ENCODE data around the gene SLC23A2.

Gene SLC23A2

GRCh38 chr20:4904127-4904860 lies 97.0 kb downstream of the SLC23A2 start:
- H3K9me3 ChIP-seq (ENCODE audit: low read depth, low read length): no peaks in the 10 kb centered on the region
- TF ChIP-seq FOXP2 (optimal IDR thresholded peaks at IDR 0.05; ENCODE audit: control extremely low read depth, extremely low read length, insufficient read depth): no peak
- no peak for TF ChIP-seq POLR2AphosphoS5 (IDR thresholded peaks at IDR 0.05; ENCODE audit: borderline replicate concordance, low read depth, low read length)
- no peak for TF ChIP-seq EZH2 (IDR thresholded peaks at IDR 0.05)
- peaks cover 38% of the 10 kb centered on the region; the same call in 1 of the 2 replicates for H3K36me3 ChIP-seq (ENCODE audit: insufficient read depth, low read length)
- no peak overlapping the region for H3K9ac ChIP-seq (ENCODE audit: insufficient read length)
- no peak for DNase-seq (ENCODE audit: low read depth, low spot score)
- H3K27ac ChIP-seq: no peak overlapping the region
- no peak overlapping the region for H3K4me3 ChIP-seq

GRCh38 chr20:4902788-4903187 lies 98.5 kb downstream of the SLC23A2 start:
- TF ChIP-seq FOXP2 (optimal IDR thresholded peaks at IDR 0.05; ENCODE audit: control extremely low read depth, extremely low read length, insufficient read depth): no peak
- TF ChIP-seq POLR2AphosphoS5 (IDR thresholded peaks at IDR 0.05; ENCODE audit: borderline replicate concordance, low read depth, low read length): no peak
- no peak for TF ChIP-seq EZH2 (IDR thresholded peaks at IDR 0.05)
- Histone ChIP-seq H3K9ac (ENCODE audit: insufficient read length) (no peak overlapping the region), H3K36me3 (ENCODE audit: insufficient read depth, low read length) (peaks cover 32% of the 10 kb centered on the region; the same call in 1 of the 2 replicates), H3K4me3 (no peak overlapping the region), H3K9me3 (ENCODE audit: low read depth, low read length) (no peaks in the 10 kb centered on the region), H3K27ac (no peak overlapping the region)
- DNase-seq (ENCODE audit: low read depth, low spot score): no peak

- Histone ChIP-seq H3K9ac (ENCODE audit: insufficient read length) (no peak overlapping the region), H3K27ac (no peak overlapping the region), H3K36me3 (ENCODE audit: insufficient read depth, low read length) (peaks cover 32% of the 10 kb centered on the region; the same call in 1 of the 2 replicates), H3K9me3 (ENCODE audit: low read depth, low read length) (no peaks in the 10 kb centered on the region), H3K4me3 (no peak overlapping the region)
- DNase-seq (ENCODE audit: low read depth, low spot score): no peak
- no peak for TF ChIP-seq EZH2 (IDR thresholded peaks at IDR 0.05)
- TF ChIP-seq FOXP2 (optimal IDR thresholded peaks at IDR 0.05; ENCODE audit: control extremely low read depth, extremely low read length, insufficient read depth): no peak
- no peak for TF ChIP-seq POLR2AphosphoS5 (IDR thresholded peaks at IDR 0.05; ENCODE audit: borderline replicate concordance, low read depth, low read length)
These were observed 100.1 kb downstream of the SLC23A2 start for GRCh38 chr20:4901031-4901818.

- Histone ChIP-seq H3K36me3 (ENCODE audit: insufficient read depth, low read length) (peaks cover 32% of the 10 kb centered on the region; the same call in 1 of the 2 replicates), H3K9me3 (ENCODE audit: low read depth, low read length) (no peaks in the 10 kb centered on the region), H3K9ac (ENCODE audit: insufficient read length) (no peak overlapping the region), H3K4me3 (no peak overlapping the region), H3K27ac (no peak overlapping the region)
- DNase-seq (ENCODE audit: low read depth, low spot score): no peak
- no peak for TF ChIP-seq EZH2 (IDR thresholded peaks at IDR 0.05)
- no peak for TF ChIP-seq FOXP2 (optimal IDR thresholded peaks at IDR 0.05; ENCODE audit: control extremely low read depth, extremely low read length, insufficient read depth)
- no peak for TF ChIP-seq POLR2AphosphoS5 (IDR thresholded peaks at IDR 0.05; ENCODE audit: borderline replicate concordance, low read depth, low read length)
These were observed 102.7 kb downstream of the SLC23A2 start for GRCh38 chr20:4898282-4899244.

GRCh38 chr20:4897600-4897999 lies 103.7 kb downstream of the SLC23A2 start:
- peaks cover 32% of the 10 kb centered on the region; the same call in 1 of the 2 replicates for H3K36me3 ChIP-seq (ENCODE audit: insufficient read depth, low read length)
- H3K27ac ChIP-seq: no peak overlapping the region
- TF ChIP-seq FOXP2 (optimal IDR thresholded peaks at IDR 0.05; ENCODE audit: control extremely low read depth, extremely low read length, insufficient read depth) (no peak), EZH2 (IDR thresholded peaks at IDR 0.05) (no peak), POLR2AphosphoS5 (IDR thresholded peaks at IDR 0.05; ENCODE audit: borderline replicate concordance, low read depth, low read length) (no peak)
- DNase-seq (ENCODE audit: low read depth, low spot score): no peak
- no peak overlapping the region for H3K4me3 ChIP-seq
- no peak overlapping the region for H3K9ac ChIP-seq (ENCODE audit: insufficient read length)
- no peaks in the 10 kb centered on the region for H3K9me3 ChIP-seq (ENCODE audit: low read depth, low read length)

- Histone ChIP-seq H3K4me3 (no peak overlapping the region), H3K9me3 (ENCODE audit: low read depth, low read length) (no peaks in the 10 kb centered on the region), H3K36me3 (ENCODE audit: insufficient read depth, low read length) (peaks cover 29% of the 10 kb centered on the region; the same call in 1 of the 2 replicates), H3K27ac (no peak overlapping the region), H3K9ac (ENCODE audit: insufficient read length) (no peak overlapping the region)
- TF ChIP-seq EZH2 (IDR thresholded peaks at IDR 0.05): no peak
- no peak for TF ChIP-seq FOXP2 (optimal IDR thresholded peaks at IDR 0.05; ENCODE audit: control extremely low read depth, extremely low read length, insufficient read depth)
- TF ChIP-seq POLR2AphosphoS5 (IDR thresholded peaks at IDR 0.05; ENCODE audit: borderline replicate concordance, low read depth, low read length): no peak
- no peak for DNase-seq (ENCODE audit: low read depth, low spot score)
These were observed 104.3 kb downstream of the SLC23A2 start for GRCh38 chr20:4896971-4897497.

GRCh38 chr20:4896119-4896702 lies 105.1 kb downstream of the SLC23A2 start:
- H3K9me3 ChIP-seq (ENCODE audit: low read depth, low read length): no peaks in the 10 kb centered on the region
- no peak overlapping the region for H3K27ac ChIP-seq
- H3K4me3 ChIP-seq: no peak overlapping the region
- DNase-seq (ENCODE audit: low read depth, low spot score): no peak
- no peak overlapping the region for H3K9ac ChIP-seq (ENCODE audit: insufficient read length)
- H3K36me3 ChIP-seq (ENCODE audit: insufficient read depth, low read length): peaks cover 20% of the 10 kb centered on the region; the same call in 1 of the 2 replicates
- TF ChIP-seq FOXP2 (optimal IDR thresholded peaks at IDR 0.05; ENCODE audit: control extremely low read depth, extremely low read length, insufficient read depth) (no peak), POLR2AphosphoS5 (IDR thresholded peaks at IDR 0.05; ENCODE audit: borderline replicate concordance, low read depth, low read length) (no peak), EZH2 (IDR thresholded peaks at IDR 0.05) (no peak)

All from SK-N-MC (cell line).